Renal pelvis (tissue), 4 donors: ENCODE results near the gene C3orf70. TPM values are rescaled to one million over a fixed set of nuclear protein-coding genes. Genes with fewer than 3 reads are reported as not detected.

Experiments
- DNase-seq: peaks from one replicate; pipeline ENCODE4 v3.0.0-alpha.2; 2013
- polyA plus RNA-seq, 3 donors: library from polyadenylated mRNA; unstranded; fragments of 120-200 nt; gene quantifications; one replicate each; pipeline ENCODE4 v1.2.1, GENCODE V29; 2013; ENCODE audit not compliant: insufficient read length in 3 of 3

C3orf70 gene
- polyA plus RNA-seq, 3 donors, result 7.1 to 7.6 (median 7.5) TPM

- DNase-seq, result no peak
Measured at GRCh38 chr3:185093116-185093515, 59.7 kb downstream of the C3orf70 start.

GRCh38 chr3:185090811-185091210, 62.0 kb downstream of the C3orf70 start:
- DNase-seq, result no peak

DNA sequence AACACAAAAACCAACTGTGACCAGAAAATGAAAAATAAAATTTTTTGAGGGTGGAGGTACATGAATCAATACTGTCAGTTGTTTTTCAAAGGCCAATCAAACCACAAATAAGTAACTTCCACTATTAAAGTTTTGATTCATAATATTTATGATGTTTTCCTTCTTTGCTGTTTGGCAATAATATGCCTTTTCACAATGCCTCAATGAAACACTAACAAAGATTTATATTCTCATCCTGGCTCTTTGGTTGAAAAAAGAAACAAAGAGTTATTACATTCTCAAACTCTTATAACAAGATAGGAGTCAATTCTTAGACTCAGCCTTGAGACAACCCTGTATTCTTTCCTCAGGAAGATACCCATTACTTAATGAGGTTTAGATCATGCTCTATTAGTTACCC, 63.1 kb downstream of the C3orf70 start:
- no peak for DNase-seq

DNA sequence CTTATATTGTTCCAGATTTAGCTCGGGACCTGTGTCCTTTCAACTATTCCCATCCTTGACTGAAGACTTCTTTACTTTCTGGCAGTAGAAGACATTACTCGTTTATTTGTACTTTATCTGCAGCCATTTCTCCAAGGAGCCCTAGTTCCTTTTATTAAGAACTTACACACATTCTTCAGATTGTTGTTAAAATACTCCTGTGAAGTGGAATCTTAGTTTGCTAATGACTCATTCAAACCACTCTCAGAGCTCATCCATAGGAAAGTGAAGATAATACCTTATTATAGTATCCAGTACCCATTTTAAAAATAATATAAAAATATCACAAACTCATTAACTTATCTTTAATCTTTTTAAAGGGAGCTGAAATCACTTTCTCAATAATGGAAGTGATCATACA, 63.5 kb downstream of the C3orf70 start:
- DNase-seq, result no peak

DNA sequence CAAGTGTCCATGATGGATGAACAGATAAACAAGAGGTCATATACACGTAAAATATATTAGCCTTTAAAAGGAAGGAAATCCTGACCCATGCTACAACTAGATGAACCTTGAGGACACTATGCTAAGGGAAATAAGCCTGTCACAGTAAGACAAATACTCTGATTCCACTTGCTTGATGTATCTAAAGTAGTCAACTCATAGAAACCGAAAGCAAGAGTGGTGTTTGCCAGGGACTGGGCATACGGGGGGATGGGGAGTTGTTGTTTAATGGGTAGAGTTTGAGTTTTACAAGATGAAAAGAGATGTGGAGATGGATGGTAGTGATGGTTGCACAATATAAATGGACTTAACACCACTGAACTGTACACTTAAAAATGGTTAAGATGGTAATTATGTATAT, 65.4 kb downstream of the C3orf70 start:
- no peak for DNase-seq

DNA sequence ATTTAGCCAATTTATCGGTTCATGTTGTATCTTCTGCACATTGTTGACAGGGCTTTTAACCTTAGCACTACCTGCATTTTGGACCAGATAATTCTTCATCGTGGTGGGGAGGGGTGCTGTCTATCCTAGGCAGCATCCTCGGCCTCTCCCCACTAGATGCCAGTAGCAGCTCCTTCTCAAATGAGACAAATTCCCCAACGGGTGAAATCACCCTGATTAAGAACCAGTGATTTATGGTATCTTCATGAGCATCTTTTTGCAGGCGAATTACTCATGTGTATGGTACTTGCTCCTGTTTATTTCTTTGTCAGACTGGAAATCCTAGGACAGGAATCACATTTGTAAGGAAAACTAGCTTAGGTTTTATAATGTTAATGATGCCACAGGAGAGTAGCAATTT, 68.0 kb downstream of the C3orf70 start:
- no peak for DNase-seq

GRCh38 chr3:185084402-185084801, 68.5 kb downstream of the C3orf70 start:
- no peak for DNase-seq

- DNase-seq, result no peak
Measured at GRCh38 chr3:185082829-185083228, 70.0 kb downstream of the C3orf70 start.

DNA sequence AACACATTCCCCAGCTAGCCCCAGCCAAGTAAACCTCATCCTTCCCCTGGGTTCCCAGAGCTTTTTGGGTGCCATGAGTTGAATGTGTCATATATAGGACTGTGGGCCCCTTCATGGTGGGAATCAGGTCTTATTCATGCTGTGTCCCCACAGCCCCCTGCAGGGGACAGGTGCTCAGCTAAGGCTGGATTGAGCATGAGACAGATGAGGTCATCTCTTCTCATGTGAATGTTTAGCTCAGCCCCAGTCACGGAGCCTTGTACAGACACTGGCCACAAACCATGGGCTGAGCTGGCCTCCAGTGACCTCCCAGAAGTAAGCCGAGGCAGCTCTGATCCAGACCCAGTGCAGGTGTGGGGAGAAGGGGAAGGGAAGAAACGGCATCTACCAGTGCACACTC, 70.7 kb downstream of the C3orf70 start:
- no peak for DNase-seq

DNA sequence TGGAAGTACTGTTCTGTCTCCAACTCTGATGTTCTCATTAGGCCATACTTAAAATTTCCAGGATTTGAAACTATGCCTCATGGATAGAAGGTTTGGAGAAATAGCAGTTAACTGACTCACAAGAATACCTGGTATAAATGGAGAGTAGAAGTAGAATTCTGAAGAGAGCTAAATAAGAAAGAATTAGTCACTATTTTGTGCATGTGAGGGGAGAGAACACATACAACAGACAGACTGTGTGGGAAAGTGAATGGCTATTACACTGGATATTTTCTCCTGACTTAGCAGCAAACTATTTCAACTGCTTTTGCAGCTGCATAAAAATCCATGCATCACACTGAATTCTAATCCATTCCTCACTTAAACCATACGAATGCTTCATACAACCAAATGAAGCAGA, 71.3 kb downstream of the C3orf70 start:
- no peak for DNase-seq

GRCh38 chr3:185079625-185080024, 73.2 kb downstream of the C3orf70 start:
- no peak for DNase-seq

DNA sequence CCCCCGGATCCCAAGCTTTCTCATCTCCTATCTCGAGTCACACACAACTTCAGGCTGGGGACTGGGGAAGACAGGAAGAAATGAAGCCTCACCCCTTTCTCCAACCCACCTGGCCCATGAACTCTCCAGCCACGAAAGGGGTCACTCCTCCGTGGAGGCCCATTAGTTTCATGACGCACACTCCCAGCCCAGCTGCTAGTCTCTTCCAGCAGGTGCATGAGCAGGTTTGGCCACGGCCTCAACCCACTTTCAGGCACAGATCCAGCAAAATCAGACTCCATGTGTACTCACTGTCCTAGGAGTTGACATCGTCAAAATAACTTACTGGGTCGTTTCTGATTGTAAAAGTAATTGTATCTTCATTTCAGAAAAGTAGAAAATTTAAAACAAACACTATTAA, 76.6 kb downstream of the C3orf70 start:
- no peak for DNase-seq

DNA sequence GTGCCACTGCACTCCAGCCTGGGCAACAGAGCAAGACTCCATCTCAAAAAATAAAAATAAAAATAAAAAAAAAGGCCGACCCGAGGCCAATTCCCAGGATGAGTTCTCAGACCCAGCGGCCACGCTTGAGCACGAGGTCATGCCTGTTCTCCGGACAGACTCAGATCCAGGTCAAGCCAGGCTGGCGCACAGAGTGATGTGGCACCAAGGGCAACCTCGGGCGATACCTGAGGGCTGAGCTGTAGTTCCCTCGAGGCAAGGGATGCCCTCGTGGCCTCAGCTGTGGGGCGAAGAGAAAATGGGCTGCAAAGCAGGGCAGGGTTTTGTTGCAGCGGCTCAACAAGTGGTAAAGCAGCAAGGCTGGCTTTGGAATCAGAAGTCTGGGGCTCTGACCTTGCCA, 77.3 kb downstream of the C3orf70 start:
- no peak for DNase-seq

DNA sequence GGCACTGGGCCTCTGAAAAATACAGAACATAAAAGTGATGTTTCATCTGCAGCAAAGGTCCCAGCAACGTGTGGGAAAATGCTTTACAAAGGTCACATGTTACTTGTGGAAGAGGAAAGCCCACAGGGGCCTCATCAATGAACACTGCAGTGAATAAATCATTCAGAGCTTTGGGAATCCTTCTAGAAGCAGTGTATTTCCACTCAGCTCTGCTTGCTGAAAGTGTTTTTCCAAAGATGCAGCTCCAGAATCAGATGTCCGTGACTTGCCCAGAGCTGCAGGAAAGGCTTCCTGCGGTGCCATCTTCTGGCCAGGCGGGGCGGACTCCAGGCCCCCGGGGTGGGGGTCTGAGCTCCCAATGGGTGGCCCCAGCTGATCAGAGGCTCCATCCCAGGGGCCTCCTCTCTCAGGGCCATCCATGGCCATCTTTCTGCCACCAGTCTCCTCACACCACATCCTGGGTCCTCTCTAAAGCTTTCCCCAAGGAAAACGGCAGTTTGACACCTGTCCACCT, 81.5 kb downstream of the C3orf70 start:
- no peak for DNase-seq

DNA sequence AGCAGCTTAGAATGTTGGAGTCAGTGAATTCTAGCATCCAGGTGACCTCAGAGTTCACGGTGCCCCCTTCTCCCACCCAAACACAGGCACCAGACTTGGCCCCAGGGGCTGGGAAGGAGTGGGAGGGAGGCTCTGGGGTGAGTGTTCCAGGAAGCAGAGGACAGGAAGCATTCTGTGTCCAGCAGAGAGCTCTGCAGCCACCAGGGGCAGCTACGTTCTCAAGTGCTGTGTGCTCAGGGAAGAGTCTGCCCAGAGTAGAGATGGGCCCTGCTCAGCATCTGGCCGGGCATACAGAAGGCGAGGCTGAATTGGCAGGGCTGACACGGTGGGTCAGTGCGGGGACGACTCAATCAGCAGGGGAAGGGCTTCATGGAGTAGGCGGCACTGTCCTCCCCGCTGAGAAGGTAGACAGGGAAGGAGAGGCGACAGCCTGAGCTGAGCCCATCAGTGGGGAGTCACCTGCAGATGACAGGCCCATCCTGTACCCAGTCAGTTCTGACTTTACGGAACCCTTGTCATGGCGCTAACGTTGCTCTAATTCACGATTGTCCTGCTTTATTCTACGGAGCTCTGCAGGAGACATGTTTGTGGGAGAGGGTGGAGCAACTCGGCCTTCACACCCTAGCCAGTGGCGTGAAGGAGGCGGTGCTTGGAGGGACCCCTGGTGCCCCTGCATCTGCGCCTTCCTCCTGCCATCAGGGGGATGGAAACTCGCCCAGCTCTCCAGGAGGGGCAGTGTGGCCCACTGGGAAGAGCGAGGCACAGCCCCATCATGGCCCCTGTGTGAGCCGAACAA, 82.2 kb downstream of the C3orf70 start:
- DNase-seq, result no peak

- DNase-seq, result no peak
Measured at GRCh38 chr3:185069037-185070030, 83.5 kb downstream of the C3orf70 start.

GRCh38 chr3:185067173-185067572, 85.7 kb downstream of the C3orf70 start:
- no peak for DNase-seq

DNA sequence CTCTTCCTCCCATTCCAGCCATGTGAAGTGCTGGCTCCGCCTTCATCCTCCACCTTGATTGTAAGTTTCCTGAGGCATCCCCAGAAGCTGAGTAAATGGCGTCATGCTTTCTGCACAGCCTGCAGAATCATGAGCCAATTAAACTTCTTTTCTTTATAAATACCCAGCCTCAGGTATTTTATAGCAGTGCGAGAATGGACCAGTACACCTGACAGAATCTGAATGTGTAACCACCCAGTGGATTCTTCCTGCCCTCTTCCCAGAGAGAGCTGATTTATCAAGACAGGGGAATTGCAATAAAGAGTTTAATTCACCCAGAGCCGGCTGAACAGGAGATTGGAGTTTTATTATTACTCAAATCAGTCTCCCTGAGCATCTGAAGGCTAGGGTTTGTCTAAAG, 86.6 kb downstream of the C3orf70 start:
- DNase-seq, result no peak

- DNase-seq, result no peak
Measured at GRCh38 chr3:185065059-185065458, 87.8 kb downstream of the C3orf70 start.

DNA sequence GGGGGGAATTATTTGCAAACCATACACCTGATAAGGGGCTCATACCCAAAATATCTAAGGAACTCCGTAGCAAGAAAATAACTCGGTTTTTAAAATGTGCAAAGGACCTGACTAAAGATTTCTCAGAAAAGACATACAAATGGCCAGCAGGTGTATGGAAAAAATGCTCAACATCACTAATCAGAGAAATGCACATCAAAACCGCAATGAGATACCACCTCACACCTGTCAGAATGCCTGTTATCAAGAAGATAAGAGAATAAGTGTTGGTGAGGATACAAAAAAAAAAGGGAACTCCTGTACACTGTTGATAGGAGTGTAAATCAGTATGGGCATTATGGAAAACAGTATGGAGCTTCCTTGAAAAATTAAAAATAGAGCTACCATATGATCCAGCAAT, 89.4 kb downstream of the C3orf70 start:
- no peak for DNase-seq

GRCh38 chr3:185062191-185062590, 90.7 kb downstream of the C3orf70 start:
- DNase-seq, result no peak

GRCh38 chr3:185060655-185061054, 92.2 kb downstream of the C3orf70 start:
- no peak for DNase-seq

DNA sequence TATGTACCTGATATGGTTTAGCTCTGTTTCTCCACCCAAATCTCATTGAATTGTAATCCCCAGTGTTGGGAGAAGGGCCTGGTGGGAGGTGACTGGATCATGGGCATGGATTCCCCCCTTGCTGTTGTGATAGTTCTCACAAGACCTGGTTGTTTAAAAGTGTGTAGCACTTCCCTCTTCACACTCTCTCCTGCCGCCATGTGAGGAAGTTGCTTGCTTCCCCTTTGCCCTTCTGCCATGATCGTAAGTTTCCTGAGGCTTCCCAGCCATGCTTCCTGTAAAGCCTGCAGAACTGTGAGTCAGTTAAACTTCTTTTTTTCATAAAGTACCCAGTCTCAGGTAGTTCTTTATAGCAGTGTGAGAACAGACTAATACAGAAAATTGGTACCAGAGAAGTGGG, 93.1 kb downstream of the C3orf70 start:
- DNase-seq, result no peak
